ENCODE data around the gene VOPP1. TPM values are rescaled to one million over a fixed set of nuclear protein-coding genes. Genes with fewer than 3 reads are reported as not detected.

The VOPP1 gene
- total and polyA plus RNA-seq, 2 of the 13 experiments (the other 11 are each of a cell fraction or from before 2014, with no cell fraction given): 21.8 to 55.3 TPM

DNA sequence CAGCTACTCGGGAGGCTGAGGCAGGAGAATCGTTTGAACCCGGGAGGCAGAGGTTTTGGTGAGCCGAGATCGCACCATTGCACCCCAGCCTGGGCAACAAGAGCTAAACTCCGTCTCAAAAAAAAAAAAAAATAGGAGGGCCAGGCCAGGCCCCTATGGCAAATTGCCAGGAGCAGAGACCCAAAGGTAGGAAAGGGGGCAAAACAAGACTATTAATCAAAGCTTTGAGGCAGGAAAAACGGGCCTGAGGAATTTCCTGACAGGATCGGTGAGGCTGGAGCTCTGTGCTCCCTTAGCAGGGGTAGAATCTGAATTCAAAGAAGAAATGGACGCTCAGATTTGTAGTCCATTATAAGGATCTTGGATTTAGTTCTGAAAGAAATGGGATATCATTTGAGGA is 2.8 kb upstream of the VOPP1 start (continued):
- TF ChIP-seq POGZ (CRISPR knock-in tag; IDR thresholded peaks at IDR 0.05): no peak

GRCh38 chr7:55574051-55574717 is 1.9 kb upstream of the VOPP1 start:
- Histone ChIP-seq H3K27ac (ENCODE audit: extremely low read length, insufficient read depth, low read length) (no peak overlapping the region), H3K4me1 (ENCODE audit: insufficient read depth, low read length) (peaks cover 33% of the 10 kb centered on the region), H3K4me3 (replicated peaks in 1 of 3; ENCODE audit: insufficient read depth in 1 of 3, low read depth in 2 of 3, low read length in 3 of 3) (peak overlapping the region in 1 of 3 experiments; percentile 79; a peak in 1 of 6 replicates), H3K9me3 (ENCODE audit: low read length) (no peaks in the 10 kb centered on the region), H4K20me1 (ENCODE audit: insufficient read depth, low read length) (no peaks in the 10 kb centered on the region), H2AFZ (ENCODE audit: low read length) (no peak overlapping the region), H3K9ac (ENCODE audit: insufficient read depth, low read depth, low read length) (no peak overlapping the region; the same call in 1 of the 2 replicates), H3K4me2 (ENCODE audit: low read depth, low read length) (peak overlapping the region; percentile 97), H3K27me3 (ENCODE audit: control insufficient read depth in 1 of 2, insufficient read depth in 2 of 2, low read length in 2 of 2) (no peaks in the 10 kb centered on the region; a peak in 1 of 5 replicates), H3K36me3 (replicated peaks in 1 of 2; ENCODE audit: control insufficient read depth in 1 of 2, insufficient read depth in 2 of 2, low read length in 2 of 2) (no peaks in the 10 kb centered on the region), H3K79me2 (ENCODE audit: insufficient read depth, low read length) (peaks cover 26% of the 10 kb centered on the region)
- POLR2A ChIA-PET: no interaction called here
- in situ Hi-C loops (cut with HindIII; ENCODE audit: extremely low pct_ligation_motif_present, low pct_unique_long_range_greater_than_20kb) (no loop called here), intact Hi-C loops (cut with micrococcal nuclease; ENCODE audit: unreplicated experiment) (loop anchor here (10.0 kb wide), 1 partner anchor 149 kb away; no protein-coding TSS in a partner anchor)
- ATAC-seq (no peak), FAIRE-seq (no peak), DNase-seq (ENCODE audit: low spot score) (no peak)
- CTCF ChIA-PET (ENCODE audit: low intra/inter-chr PET ratio, low total read pairs): no interaction called here
- WGBS (ENCODE audit: low lambda C conversion rate): 5% methylated on average over 3 of the region's 3 CpGs
- no peak for TF ChIP-seq STAT5B (CRISPR knock-in tag; IDR thresholded peaks at IDR 0.05)
- no peak for TF ChIP-seq ETV6 (CRISPR knock-in tag; conservative IDR thresholded peaks at IDR 0.05)
- TF ChIP-seq SOX5 (CRISPR knock-in tag; IDR thresholded peaks at IDR 0.05; ENCODE audit: borderline replicate concordance): no peak
- no peak for TF ChIP-seq SMYD3 (CRISPR knock-in tag; IDR thresholded peaks at IDR 0.05)
- no peak for TF ChIP-seq ZNF709 (CRISPR knock-in tag; IDR thresholded peaks at IDR 0.05)
- TF ChIP-seq ARNT2 (CRISPR knock-in tag; IDR thresholded peaks at IDR 0.05; ENCODE audit: low read depth): no peak
- no peak for TF ChIP-seq TCF7 (IDR thresholded peaks at IDR 0.05; ENCODE audit: low read depth)
- no TSS peak for BruUV-seq (replicated peaks)

Data from HepG2 (cell line).